ENCODE measurements around the gene AKR1C2. TPM values are rescaled to one million over a fixed set of nuclear protein-coding genes. Genes with fewer than 3 reads are reported as not detected.

Gene AKR1C2
- total and polyA plus RNA-seq, 9 of the 15 experiments (the other 6 are each of a cell fraction or from before 2014, with no cell fraction given) = 13.8 to 74.0 (median 30.5) TPM

GRCh38 chr10:5014936-5015335 is 11.3 kb upstream of the AKR1C2 start:
- peak; percentile 12 to 20 (median 14) for DNase-seq (ENCODE audit: extremely low read depth in 1 of 4, low spot score in 3 of 4)
- no peaks in the 10 kb centered on the region for H3K36me3 ChIP-seq (ENCODE audit: control insufficient read depth, insufficient read depth, low read length)
- no peaks in the 10 kb centered on the region for H4K20me1 ChIP-seq (replicated peaks; ENCODE audit: control insufficient read depth, insufficient read depth, low read length)
- peaks cover 0 to under 1% of the 10 kb centered on the region in 2 experiments; a peak in 2 of 5 replicates for H3K4me1 ChIP-seq (replicated peaks in 1 of 2; ENCODE audit: control insufficient read depth in 2 of 2, insufficient read depth in 2 of 2, low read length in 2 of 2)
- H3K9ac ChIP-seq (ENCODE audit: insufficient read depth in 1 of 2, low read depth in 2 of 2, low read length in 2 of 2) = no peak overlapping the region
- H3K27me3 ChIP-seq (ENCODE audit: control insufficient read depth in 2 of 2, insufficient read depth in 2 of 2, low read length in 2 of 2) = no peaks in the 10 kb centered on the region
- no peaks in the 10 kb centered on the region for H3K9me1 ChIP-seq (ENCODE audit: control insufficient read depth, insufficient read depth, low read length)
- no peak for FAIRE-seq
- ATAC-seq = peak; percentile 83
- CTCF ChIA-PET (ENCODE audit: low intra/inter-chr PET ratio) = no interaction called here
- intact Hi-C loops (cut with micrococcal nuclease) = no loop called here
- H3K27ac ChIP-seq (ENCODE audit: extremely low read depth, low read depth, low read length) = no peak overlapping the region
- in situ Hi-C loops (cut with MboI) = no loop called here
- H3K4me2 ChIP-seq (ENCODE audit: insufficient read depth, low read length) = no peak overlapping the region
- no peak overlapping the region for H2AFZ ChIP-seq (ENCODE audit: low read depth, low read length)
- H3K4me3 ChIP-seq = no peak overlapping the region
- 8% methylated on average over 1 of the region's 1 CpG for WGBS (ENCODE audit: insufficient coverage, low coverage, missing lambda C conversion rate)
- BruUV-seq (replicated peaks) = no TSS peak
- POLR2A ChIA-PET = no interaction called here
- H3K79me2 ChIP-seq (ENCODE audit: control insufficient read depth, insufficient read depth, low read length) = no peaks in the 10 kb centered on the region
- no peaks in the 10 kb centered on the region for H3K9me3 ChIP-seq (replicated peaks; ENCODE audit: control insufficient read depth, insufficient read depth, low read depth, low read length)
- TF ChIP-seq MITF (IDR thresholded peaks at IDR 0.05) (no peak), MLLT1 (IDR thresholded peaks at IDR 0.05) (no peak), ZNF449 (CRISPR knock-in tag; IDR thresholded peaks at IDR 0.05) (no peak), ZNF12 (CRISPR knock-in tag; IDR thresholded peaks at IDR 0.05) (no peak), REST (IDR thresholded peaks at IDR 0.05; ENCODE audit: borderline replicate concordance) (peak; percentile 39; the same call in 1 of the 2 replicates), REST (CRISPR knock-in tag; IDR thresholded peaks at IDR 0.05; ENCODE audit: low read depth) (no peak), STAG1 (CRISPR knock-in tag; IDR thresholded peaks at IDR 0.05; ENCODE audit: borderline replicate concordance) (no peak), MTA1 (IDR thresholded peaks at IDR 0.05; ENCODE audit: borderline replicate concordance) (no peak), DIDO1 (tag; IDR thresholded peaks at IDR 0.05; ENCODE audit: low read depth) (no peak), RAD21 (CRISPR knock-in tag; conservative IDR thresholded peaks at IDR 0.05 in 1 of 2, IDR thresholded peaks at IDR 0.05 in 1 of 2) (peak in 1 of 2 experiments; percentile 56; a peak in 2 of 4 replicates)

Data from K562 (cell line).